Loucy (cell line): ENCODE data around the gene SCFD1.

ENCODE experiments used
- H2AFZ ChIP-seq: fragments of 200-600 bp; sonication (generic); 2 replicates; pipeline ENCODE4 v1.6.0; 2016; ENCODE audit warnings: antibody characterized with exemption, mild to moderate bottlenecking, low read length, moderate library complexity
- H3F3A ChIP-seq: fragments of 200-600 bp; 2 replicates; pipeline ENCODE4 v1.6.0; 2016; ENCODE audit warnings: antibody characterized with exemption, low read depth, mild to moderate bottlenecking
- H3K27me3 ChIP-seq: fragments of 200-600 bp; sonication (generic); 2 replicates; pipeline ENCODE4 v1.6.1; 2014; ENCODE audit warnings: low read length, mild to moderate bottlenecking; ENCODE audit not compliant: insufficient read depth, poor library complexity, severe bottlenecking
- H3K36me3 ChIP-seq: fragments of 200-600 bp; sonication (generic); 2 replicates; pipeline ENCODE4 v1.6.1; 2016; ENCODE audit warnings: low read length; ENCODE audit not compliant: insufficient read depth
- H3K4me1 ChIP-seq: fragments of 200-600 bp; sonication (generic); 2 replicates; pipeline ENCODE4 v1.5.1; 2014; ENCODE audit warnings: low read length, mild to moderate bottlenecking; ENCODE audit not compliant: insufficient read depth, poor library complexity, severe bottlenecking
- H3K4me2 ChIP-seq: fragments of 200-600 bp; sonication (generic); 2 replicates; pipeline ENCODE4 v1.6.0; 2014; ENCODE audit warnings: antibody characterized with exemption, low read length, low read depth, mild to moderate bottlenecking; ENCODE audit not compliant: poor library complexity, severe bottlenecking
- H3K4me3 ChIP-seq: fragments of 200-600 bp; sonication (generic); 2 replicates; pipeline ENCODE4 v1.5.1; 2014; ENCODE audit warnings: low read length, mild to moderate bottlenecking, mixed read lengths; ENCODE audit not compliant: poor library complexity, severe bottlenecking
- H3K79me2 ChIP-seq: fragments of 200-600 bp; sonication (generic); 2 replicates; pipeline ENCODE4 v1.6.1; 2014; ENCODE audit warnings: low read length; ENCODE audit not compliant: insufficient read depth
- H3K9ac ChIP-seq: fragments of 200-600 bp; sonication (generic); 2 replicates; pipeline ENCODE4 v1.6.0; 2014; ENCODE audit warnings: mild to moderate bottlenecking, low read depth, low read length, moderate library complexity; ENCODE audit not compliant: poor library complexity, severe bottlenecking
- H3K9me2 ChIP-seq: fragments of 200-600 bp; sonication (generic); replicated peaks from 2 replicates; pipeline ENCODE4 v1.6.1; 2016; ENCODE audit warnings: low read depth, low read length, mixed read lengths
- H3K9me3 ChIP-seq: fragments of 200-600 bp; sonication (generic); 2 replicates; pipeline ENCODE4 v1.6.1; 2014; ENCODE audit warnings: mild to moderate bottlenecking, antibody characterized with exemption, low read length, low read depth; ENCODE audit not compliant: insufficient read depth
- H4K20me1 ChIP-seq: fragments of 200-600 bp; sonication (generic); 2 replicates; pipeline ENCODE4 v1.6.0; 2014; ENCODE audit warnings: antibody characterized with exemption, low read length, mild to moderate bottlenecking; ENCODE audit not compliant: insufficient read depth, poor library complexity, severe bottlenecking
- CTCF ChIP-seq: fragments of 200-600 bp; sonication (generic); conservative IDR thresholded peaks from 2 replicates; pipeline ENCODE4 v1.5.1; 2014; ENCODE audit warnings: mild to moderate bottlenecking, antibody characterized with exemption, low read length
- EZH2phosphoT487 ChIP-seq: fragments of 200-600 bp; IDR thresholded peaks from 2 replicates; pipeline ENCODE4 v1.6.1; 2018; ENCODE audit warnings: antibody characterized with exemption, mild to moderate bottlenecking, moderate library complexity, borderline replicate concordance

The SCFD1 gene

GRCh38 chr14:30610787-30611343 is 11.3 kb upstream of the SCFD1 start:
- Histone ChIP-seq H3K4me1 (no peaks in the 10 kb centered on the region), H3K9ac (no peak overlapping the region), H3K9me2 (no peaks in the 10 kb centered on the region), H3K4me2 (no peak overlapping the region), H4K20me1 (no peaks in the 10 kb centered on the region), H3K36me3 (peaks cover 66% of the 10 kb centered on the region; the same call in 1 of the 2 replicates), H3K9me3 (no peaks in the 10 kb centered on the region), H3K79me2 (no peaks in the 10 kb centered on the region), H3F3A (no peaks in the 10 kb centered on the region), H3K27me3 (no peaks in the 10 kb centered on the region), H2AFZ (no peak overlapping the region), H3K4me3 (no peak overlapping the region)
- TF ChIP-seq EZH2phosphoT487 (no peak), CTCF (peak; percentile 47)

- Histone ChIP-seq H3K79me2 (no peaks in the 10 kb centered on the region), H2AFZ (no peak overlapping the region)
Observed at GRCh38 chr14:30614155-30614554, 8.0 kb upstream of the SCFD1 start.

GRCh38 chr14:30620178-30620577 is 1.9 kb upstream of the SCFD1 start:
- TF ChIP-seq EZH2phosphoT487 (no peak), CTCF (no peak)
- H3K27me3 ChIP-seq, result no peaks in the 10 kb centered on the region
- H3K79me2 ChIP-seq, result peaks cover 30% of the 10 kb centered on the region
- no peak overlapping the region for H3K9ac ChIP-seq
- H3K9me3 ChIP-seq, result no peaks in the 10 kb centered on the region
- no peak overlapping the region for H3K4me3 ChIP-seq
- H3K9me2 ChIP-seq, result no peaks in the 10 kb centered on the region
- no peak overlapping the region for H3K4me2 ChIP-seq
- peaks cover 6% of the 10 kb centered on the region; the same call in 1 of the 2 replicates for H3F3A ChIP-seq
- H4K20me1 ChIP-seq, result peaks cover 13% of the 10 kb centered on the region
- H2AFZ ChIP-seq, result no peak overlapping the region
- peaks cover 25% of the 10 kb centered on the region for H3K36me3 ChIP-seq
- H3K4me1 ChIP-seq, result peaks cover 30% of the 10 kb centered on the region

More at GRCh38 chr14:30614155-30614554, 8.0 kb upstream of the SCFD1 start:
- no peaks in the 10 kb centered on the region for H3K9me2 ChIP-seq
- no peaks in the 10 kb centered on the region for H3K9me3 ChIP-seq
- H4K20me1 ChIP-seq, result no peaks in the 10 kb centered on the region
- H3K4me1 ChIP-seq, result no peaks in the 10 kb centered on the region
- no peaks in the 10 kb centered on the region for H3F3A ChIP-seq
- H3K36me3 ChIP-seq, result peaks cover 56% of the 10 kb centered on the region
- H3K4me3 ChIP-seq, result no peak overlapping the region
- no peaks in the 10 kb centered on the region for H3K27me3 ChIP-seq
- TF ChIP-seq EZH2phosphoT487 (no peak), CTCF (no peak)
- H3K9ac ChIP-seq, result no peak overlapping the region
- H3K4me2 ChIP-seq, result no peak overlapping the region
